Posterior cingulate gyrus (tissue), 11 donors: Measurements from ENCODE around the gene CYB561A3.

Experiments used
- DNase-seq, 10 donors: peaks; one replicate each; pipeline versions ENCODE4 v3.0.0 to v3.0.0-alpha.2; 2020 to 2021; ENCODE audit warnings: mixed read lengths in 3 of 10
- intact Hi-C: fragments of 100-400 bp; cut with DNase I; formaldehyde crosslinking; loops from one replicate; pipeline ENCODE4 v1.15.1; 2023

Gene CYB561A3

GRCh38 chr11:61332281-61332796 lies 29.3 kb downstream of the CYB561A3 start:
- DNase-seq = no peak
- intact Hi-C loops = loop anchor here (10.0 kb wide), 1 partner anchor 102 kb away; the partner anchor contains the start of gene SDHAF2

GRCh38 chr11:61331651-61332050 lies 30.0 kb downstream of the CYB561A3 start:
- no peak for DNase-seq
- intact Hi-C loops = loop anchor here (10.0 kb wide), 1 partner anchor 103 kb away; the partner anchor contains the start of gene SDHAF2

- intact Hi-C loops = loop anchor here (10.0 kb wide), 1 partner anchor 105 kb away; the partner anchor contains the start of gene SDHAF2
- DNase-seq = no peak
Measured at GRCh38 chr11:61329871-61330270, 31.8 kb downstream of the CYB561A3 start.

- intact Hi-C loops = no loop called here
- no peak for DNase-seq
Measured at GRCh38 chr11:61328351-61328750, 33.3 kb downstream of the CYB561A3 start.

- intact Hi-C loops = no loop called here
- DNase-seq = no peak
Measured at GRCh38 chr11:61327669-61328071, 34.0 kb downstream of the CYB561A3 start.

- no peak for DNase-seq
- intact Hi-C loops = no loop called here
Measured at GRCh38 chr11:61325649-61326414, 35.9 kb downstream of the CYB561A3 start.

GRCh38 chr11:61315260-61315659 lies 46.4 kb downstream of the CYB561A3 start:
- intact Hi-C loops = no loop called here
- DNase-seq = no peak

- no peak for DNase-seq
- intact Hi-C loops = no loop called here
Measured at GRCh38 chr11:61310749-61311148, 50.9 kb downstream of the CYB561A3 start.

GRCh38 chr11:61309739-61310138 lies 51.9 kb downstream of the CYB561A3 start:
- DNase-seq = no peak
- intact Hi-C loops = no loop called here

- DNase-seq = no peak
- intact Hi-C loops = no loop called here
Measured at GRCh38 chr11:61309141-61309540, 52.5 kb downstream of the CYB561A3 start.

GRCh38 chr11:61307354-61307753 lies 54.3 kb downstream of the CYB561A3 start:
- intact Hi-C loops = no loop called here
- DNase-seq = no peak

GRCh38 chr11:61306221-61306620 lies 55.5 kb downstream of the CYB561A3 start:
- no peak for DNase-seq
- intact Hi-C loops = no loop called here

- intact Hi-C loops = no loop called here
- no peak for DNase-seq
Measured at GRCh38 chr11:61305417-61305816, 56.3 kb downstream of the CYB561A3 start.

- no peak for DNase-seq
- intact Hi-C loops = no loop called here
Measured at GRCh38 chr11:61303725-61304124, 58.0 kb downstream of the CYB561A3 start.

- DNase-seq = no peak
- intact Hi-C loops = no loop called here
Measured at GRCh38 chr11:61302550-61302949, 59.1 kb downstream of the CYB561A3 start.
